Mesendoderm (in vitro differentiated cells): ENCODE data around the gene TIMP1.

Experiments
- DNase-seq: peaks from one replicate; pipeline ENCODE4 v3.0.0; 2013
- H2AK5ac ChIP-seq: 2 replicates; pipeline ENCODE4 v1.6.1; 2013; ENCODE audit warnings: low read length, inconsistent platforms
- H2BK120ac ChIP-seq: 2 replicates; pipeline ENCODE4 v1.6.1; 2013; ENCODE audit warnings: low read depth, mild to moderate bottlenecking, low read length, moderate library complexity, mixed read lengths
- H2BK15ac ChIP-seq: replicated peaks from 2 replicates; pipeline ENCODE4 v1.6.1; 2013; ENCODE audit warnings: low read depth, mild to moderate bottlenecking, moderate library complexity
- H2BK5ac ChIP-seq: 2 replicates; pipeline ENCODE4 v1.6.1; 2013; ENCODE audit warnings: low read length, inconsistent platforms
- H3K18ac ChIP-seq: 2 replicates; pipeline ENCODE4 v1.6.1; 2013; ENCODE audit warnings: mild to moderate bottlenecking, low read length, mixed read lengths
- H3K23ac ChIP-seq: one replicate; pipeline ENCODE4 v1.6.1; 2013; ENCODE audit warnings: low read length
- H3K27ac ChIP-seq: 2 replicates; pipeline ENCODE4 v1.5.1; 2013; ENCODE audit warnings: low read depth, mild to moderate bottlenecking, inconsistent platforms, low read length, moderate library complexity
- H3K27me3 ChIP-seq: 2 replicates; pipeline ENCODE4 v1.6.1; 2013; ENCODE audit warnings: low read length, control low read depth, mild to moderate bottlenecking, inconsistent platforms; ENCODE audit not compliant: insufficient read depth, poor library complexity
- H3K36me3 ChIP-seq: 2 replicates; pipeline ENCODE4 v1.6.1; 2013; ENCODE audit warnings: low read length, inconsistent platforms; ENCODE audit not compliant: control insufficient read depth, insufficient read depth
- H3K4ac ChIP-seq: one replicate; pipeline ENCODE4 v1.6.1; 2013; ENCODE audit warnings: low read depth, mild to moderate bottlenecking, low read length, moderate library complexity
- H3K4me1 ChIP-seq: 2 replicates; pipeline ENCODE4 v1.6.1; 2013; ENCODE audit warnings: low read depth, low read length, inconsistent platforms; ENCODE audit not compliant: control insufficient read depth
- H3K4me2 ChIP-seq: 2 replicates; pipeline ENCODE4 v1.6.1; 2013; ENCODE audit warnings: low read length
- H3K4me3 ChIP-seq: 2 replicates; pipeline ENCODE4 v1.5.1; 2013; ENCODE audit warnings: mild to moderate bottlenecking, low read length
- H3K56ac ChIP-seq: one replicate; pipeline ENCODE4 v1.6.1; 2013; ENCODE audit warnings: low read length
- H3K79me1 ChIP-seq: 2 replicates; pipeline ENCODE4 v1.6.1; 2013; ENCODE audit warnings: low read length, inconsistent platforms
- H3K79me2 ChIP-seq: 2 replicates; pipeline ENCODE4 v1.6.1; 2013; ENCODE audit warnings: mild to moderate bottlenecking, low read length; ENCODE audit not compliant: control insufficient read depth, insufficient read depth
- H3K9ac ChIP-seq: 2 replicates; pipeline ENCODE4 v1.6.1; 2013; ENCODE audit warnings: low read length, inconsistent platforms
- H4K5ac ChIP-seq: one replicate; pipeline ENCODE4 v1.6.1; 2013; ENCODE audit warnings: low read length
- H4K8ac ChIP-seq: one replicate; pipeline ENCODE4 v1.6.1; 2013; ENCODE audit warnings: low read depth, mild to moderate bottlenecking, control low read depth, low read length, moderate library complexity
- WGBS: extraction: QIAGEN DNeasy Blood & Tissue Kit; methylation state at CpG from one replicate; pipeline ENCODE4 v1.1.7; 2013; ENCODE audit warnings: low lambda C conversion rate, missing lambda C conversion rate; ENCODE audit not compliant: insufficient coverage; ENCODE audit errors: extremely low coverage; 5-methylcytosine and 5-hydroxymethylcytosine counted together

TIMP1 gene

GRCh38 chrX:47571215-47571614, 11.0 kb upstream of the TIMP1 start:
- peaks cover 2% of the 10 kb centered on the region for H3K36me3 ChIP-seq
- no CpG with 5 or more reads among the region's 11 CpGs for WGBS
- no peak overlapping the region for H3K56ac ChIP-seq
- no peak for DNase-seq
- H2BK15ac ChIP-seq, result no peak overlapping the region
- H3K4me3 ChIP-seq, result no peak overlapping the region
- no peak overlapping the region for H3K23ac ChIP-seq
- H2BK5ac ChIP-seq, result no peak overlapping the region
- no peaks in the 10 kb centered on the region for H3K79me1 ChIP-seq
- no peak overlapping the region for H4K8ac ChIP-seq
- H2AK5ac ChIP-seq, result no peak overlapping the region
- no peaks in the 10 kb centered on the region for H3K27me3 ChIP-seq
- H3K18ac ChIP-seq, result no peak overlapping the region
- H3K79me2 ChIP-seq, result no peaks in the 10 kb centered on the region
- H3K27ac ChIP-seq, result no peak overlapping the region
- no peak overlapping the region for H3K9ac ChIP-seq
- H3K4ac ChIP-seq, result no peak overlapping the region
- no peak overlapping the region for H2BK120ac ChIP-seq
- no peak overlapping the region for H4K5ac ChIP-seq
- H3K4me2 ChIP-seq, result no peak overlapping the region
- no peaks in the 10 kb centered on the region for H3K4me1 ChIP-seq

GRCh38 chrX:47571896-47572295, 10.3 kb upstream of the TIMP1 start:
- H3K79me2 ChIP-seq, result no peaks in the 10 kb centered on the region

GRCh38 chrX:47572773-47573340, 9.4 kb upstream of the TIMP1 start:
- no peak overlapping the region for H3K18ac ChIP-seq
- H3K23ac ChIP-seq, result no peak overlapping the region
- no peak overlapping the region for H2BK120ac ChIP-seq
- no peak overlapping the region for H4K8ac ChIP-seq
- H3K79me1 ChIP-seq, result no peaks in the 10 kb centered on the region
- no peak overlapping the region for H2BK5ac ChIP-seq
- no peaks in the 10 kb centered on the region for H3K27me3 ChIP-seq
- H3K56ac ChIP-seq, result peak overlapping the region; percentile 60
- H3K4me1 ChIP-seq, result no peaks in the 10 kb centered on the region
- no peaks in the 10 kb centered on the region for H3K79me2 ChIP-seq
- peaks cover 2% of the 10 kb centered on the region for H3K36me3 ChIP-seq
- H3K4ac ChIP-seq, result no peak overlapping the region
- peak overlapping the region; percentile 22 for H3K27ac ChIP-seq
- no peak overlapping the region for H2AK5ac ChIP-seq
- DNase-seq, result no peak
- H3K4me3 ChIP-seq, result no peak overlapping the region
- no peak overlapping the region for H2BK15ac ChIP-seq
- WGBS, result no CpG with 5 or more reads among the region's 9 CpGs
- H3K9ac ChIP-seq, result no peak overlapping the region
- no peak overlapping the region for H4K5ac ChIP-seq
- no peak overlapping the region for H3K4me2 ChIP-seq

More at GRCh38 chrX:47571896-47572295, 10.3 kb upstream of the TIMP1 start:
- DNase-seq, result no peak
- Histone ChIP-seq H3K27ac (no peak overlapping the region), H3K79me1 (no peaks in the 10 kb centered on the region), H3K4me2 (no peak overlapping the region), H3K18ac (no peak overlapping the region), H3K4me3 (no peak overlapping the region), H3K4ac (no peak overlapping the region), H2AK5ac (no peak overlapping the region), H2BK15ac (no peak overlapping the region), H2BK5ac (no peak overlapping the region), H3K23ac (no peak overlapping the region), H4K5ac (no peak overlapping the region), H3K36me3 (peaks cover 2% of the 10 kb centered on the region), H3K9ac (no peak overlapping the region), H3K56ac (no peak overlapping the region), H4K8ac (no peak overlapping the region), H3K4me1 (no peaks in the 10 kb centered on the region), H3K27me3 (no peaks in the 10 kb centered on the region), H2BK120ac (no peak overlapping the region)
- no CpG with 5 or more reads among the region's 13 CpGs for WGBS

DNA sequence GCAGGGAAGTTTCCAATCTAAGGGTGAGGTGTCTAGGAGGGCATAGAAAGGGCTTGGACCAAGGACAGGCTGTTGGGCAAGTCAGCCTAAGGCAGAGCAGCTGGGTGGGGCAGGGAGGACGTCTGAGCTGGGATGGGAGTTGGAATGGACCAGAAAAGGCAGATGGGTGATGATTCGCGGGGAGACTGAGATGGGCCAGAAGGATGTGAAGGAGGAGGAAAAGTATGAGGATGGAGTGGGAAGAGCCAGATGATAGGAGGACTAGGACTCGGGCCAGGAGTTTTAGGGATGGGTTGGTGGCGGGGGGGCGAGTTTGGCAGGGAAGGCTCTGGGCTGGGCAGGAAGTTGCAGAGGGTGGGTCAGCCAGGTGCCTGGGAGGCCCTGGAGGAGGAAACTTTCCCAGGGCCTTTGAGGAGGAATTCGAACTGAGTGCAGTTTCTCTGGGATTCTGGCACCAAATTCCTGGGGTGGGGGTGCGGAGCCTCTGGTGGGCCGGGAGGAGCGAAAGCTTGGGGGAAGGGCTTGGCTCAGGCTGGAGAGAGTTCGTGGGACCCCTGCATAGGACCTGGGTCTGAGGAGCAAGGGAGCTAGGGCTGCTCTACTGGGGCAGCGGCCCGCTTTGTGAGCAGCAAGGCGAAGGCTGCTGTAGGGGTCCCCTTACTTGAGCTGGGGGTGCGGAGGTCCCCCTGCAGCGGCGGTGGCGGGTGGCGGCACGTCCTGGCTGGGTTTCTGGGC, 8.7 kb upstream of the TIMP1 start:
- H2AK5ac ChIP-seq, result no peak overlapping the region
- H3K9ac ChIP-seq, result peak overlapping the region; percentile 78
- peak; percentile 93 for DNase-seq
- H3K18ac ChIP-seq, result peak overlapping the region; percentile 91
- peak overlapping the region; percentile 80 for H2BK5ac ChIP-seq
- no peak overlapping the region for H4K5ac ChIP-seq
- H3K79me2 ChIP-seq, result no peaks in the 10 kb centered on the region
- peaks cover 2% of the 10 kb centered on the region for H3K36me3 ChIP-seq
- peak overlapping the region; percentile 42 for H3K4me2 ChIP-seq
- peak overlapping the region; percentile 99 for H4K8ac ChIP-seq
- H3K4me3 ChIP-seq, result no peak overlapping the region
- peak overlapping the region; percentile 86 for H3K4ac ChIP-seq
- no peak overlapping the region for H2BK15ac ChIP-seq
- H3K4me1 ChIP-seq, result no peaks in the 10 kb centered on the region
- peak overlapping the region; percentile 98 for H3K27ac ChIP-seq
- H3K79me1 ChIP-seq, result no peaks in the 10 kb centered on the region
- H3K56ac ChIP-seq, result peak overlapping the region; percentile 91
- peak overlapping the region; percentile 89 for H2BK120ac ChIP-seq
- WGBS, result no CpG with 5 or more reads among the region's 20 CpGs
- no peak overlapping the region for H3K23ac ChIP-seq
- H3K27me3 ChIP-seq, result no peaks in the 10 kb centered on the region

DNA sequence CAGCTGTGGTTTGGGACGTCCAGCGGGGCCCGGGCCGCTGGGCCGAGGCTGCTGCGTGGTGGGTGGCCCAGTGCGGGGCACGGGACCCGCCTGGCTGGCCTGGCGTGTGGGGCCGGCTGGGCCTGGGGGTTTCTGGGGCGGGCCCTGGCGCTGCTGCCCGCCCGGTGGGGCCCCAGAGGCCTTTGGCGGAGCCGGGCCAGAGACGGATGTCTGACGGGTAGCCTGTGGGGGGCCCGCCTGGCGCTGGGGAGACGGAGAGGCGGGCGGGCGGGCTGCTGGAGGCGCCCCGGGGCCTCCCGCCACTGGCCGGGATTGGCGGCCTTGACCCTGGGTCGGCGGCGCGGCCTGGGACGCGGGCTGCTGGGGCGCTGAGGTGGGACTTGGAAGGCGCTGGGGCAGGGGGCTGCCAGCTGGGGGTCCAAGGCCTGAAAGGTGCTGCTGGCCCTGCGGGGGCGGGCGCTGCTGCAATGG, 8.1 kb upstream of the TIMP1 start:
- Histone ChIP-seq H3K36me3 (peaks cover 2% of the 10 kb centered on the region), H2BK15ac (no peak overlapping the region), H3K4me2 (peak overlapping the region; percentile 42), H3K27me3 (no peaks in the 10 kb centered on the region), H3K23ac (no peak overlapping the region), H2AK5ac (no peak overlapping the region), H3K4me3 (no peak overlapping the region), H4K8ac (peak overlapping the region; percentile 99), H3K56ac (peak overlapping the region; percentile 91), H4K5ac (no peak overlapping the region), H3K4me1 (no peaks in the 10 kb centered on the region), H3K4ac (peak overlapping the region; percentile 86), H3K79me2 (no peaks in the 10 kb centered on the region), H2BK120ac (peak overlapping the region; percentile 89), H2BK5ac (peak overlapping the region; percentile 80), H3K27ac (peak overlapping the region; percentile 98), H3K18ac (peak overlapping the region; percentile 91), H3K9ac (peak overlapping the region; percentile 78), H3K79me1 (no peaks in the 10 kb centered on the region)
- WGBS, result no CpG with 5 or more reads among the region's 41 CpGs
- no peak for DNase-seq
